ENCODE data around the gene ZBTB46.

- no peak for TF ChIP-seq CTCF (IDR thresholded peaks at IDR 0.05)
- TF ChIP-seq NFYB (CRISPR knock-in tag; conservative IDR thresholded peaks at IDR 0.05; ENCODE audit: low read depth), result no peak
- TF ChIP-seq HMGXB4 (CRISPR knock-in tag; IDR thresholded peaks at IDR 0.05), result no peak
- no peak for TF ChIP-seq SP1 (CRISPR knock-in tag; conservative IDR thresholded peaks at IDR 0.05)
- TF ChIP-seq ZNF232 (CRISPR knock-in tag; IDR thresholded peaks at IDR 0.05), result no peak
- no peak for TF ChIP-seq MAX (CRISPR knock-in tag; IDR thresholded peaks at IDR 0.05)
- no peak for TF ChIP-seq ETV6 (CRISPR knock-in tag; IDR thresholded peaks at IDR 0.05)
- TF ChIP-seq ZNF263 (CRISPR knock-in tag; IDR thresholded peaks at IDR 0.05; ENCODE audit: low read depth), result no peak
- no peak for TF ChIP-seq ZBTB21 (CRISPR knock-in tag; IDR thresholded peaks at IDR 0.05; ENCODE audit: borderline replicate concordance)
- no peak for TF ChIP-seq RORB (CRISPR knock-in tag; IDR thresholded peaks at IDR 0.05)
- no peak for TF ChIP-seq E2F4 (CRISPR knock-in tag; IDR thresholded peaks at IDR 0.05; ENCODE audit: borderline replicate concordance, low read depth)
- no peak for TF ChIP-seq RELA (CRISPR knock-in tag; IDR thresholded peaks at IDR 0.05; ENCODE audit: borderline replicate concordance)
- TF ChIP-seq PRDM15 (CRISPR knock-in tag; IDR thresholded peaks at IDR 0.05), result no peak
- TF ChIP-seq CREB1 (CRISPR knock-in tag; IDR thresholded peaks at IDR 0.05), result no peak
Measured at GRCh38 chr20:63744158-63744557, 86.9 kb downstream of the ZBTB46 start.
